ENCODE data around the gene HPS4. TPM values are rescaled to one million over a fixed set of nuclear protein-coding genes. Genes with fewer than 3 reads are reported as not detected.
A peak's percentile ranks its signal among the peaks of the same experiment; 100 is the strongest.

HPS4 gene
- polyA plus RNA-seq, 2 of the 4 experiments (the other 2 are of a cell fraction) = 12.7 to 30.2 TPM

GRCh38 chr22:26483043-26483438 is 542 bp downstream of the HPS4 start:
- Histone ChIP-seq H3K4me1 (peaks cover 17% of the 10 kb centered on the region; the same call in 2 of the 3 replicates), H3K9me3 (no peaks in the 10 kb centered on the region), H3K4me3 (peak overlapping the region; percentile 84), H3K4me2 (peak overlapping the region; percentile 83), H3K27ac (peak overlapping the region; percentile 86 to 100)
- TF ChIP-seq, protein P1, sequence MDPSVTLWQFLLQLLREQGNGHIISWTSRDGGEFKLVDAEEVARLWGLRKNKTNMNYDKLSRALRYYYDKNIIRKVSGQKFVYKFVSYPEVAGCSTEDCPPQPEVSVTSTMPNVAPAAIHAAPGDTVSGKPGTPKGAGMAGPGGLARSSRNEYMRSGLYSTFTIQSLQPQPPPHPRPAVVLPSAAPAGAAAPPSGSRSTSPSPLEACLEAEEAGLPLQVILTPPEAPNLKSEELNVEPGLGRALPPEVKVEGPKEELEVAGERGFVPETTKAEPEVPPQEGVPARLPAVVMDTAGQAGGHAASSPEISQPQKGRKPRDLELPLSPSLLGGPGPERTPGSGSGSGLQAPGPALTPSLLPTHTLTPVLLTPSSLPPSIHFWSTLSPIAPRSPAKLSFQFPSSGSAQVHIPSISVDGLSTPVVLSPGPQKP (IDR thresholded peaks at IDR 0.05; ENCODE audit: low read depth, low read length) = no peak
- TF ChIP-seq RNF2 (IDR thresholded peaks at IDR 0.05; ENCODE audit: borderline replicate concordance, low read depth) (no peak), PHF8 (IDR thresholded peaks at IDR 0.05; ENCODE audit: borderline replicate concordance, low read depth) (no peak), MAFK (IDR thresholded peaks at IDR 0.05; ENCODE audit: partially characterized antibody) (no peak), FOSB (CRISPR knock-in tag; IDR thresholded peaks at IDR 0.05) (no peak), TFCP2L1 (CRISPR knock-in tag; IDR thresholded peaks at IDR 0.05) (no peak), RAD21 (conservative IDR thresholded peaks at IDR 0.05 in 1 of 2, IDR thresholded peaks at IDR 0.05 in 1 of 2) (no peak), EHF (CRISPR knock-in tag; IDR thresholded peaks at IDR 0.05) (no peak), JUNB (IDR thresholded peaks at IDR 0.05) (no peak), ZFP36 (IDR thresholded peaks at IDR 0.05; ENCODE audit: borderline replicate concordance, partially characterized antibody) (no peak), TP53 (CRISPR knock-in tag; IDR thresholded peaks at IDR 0.05) (no peak), FOSL2 (IDR thresholded peaks at IDR 0.05) (no peak), FOSL2 (CRISPR knock-in tag; IDR thresholded peaks at IDR 0.05) (no peak), POLR2A (IDR thresholded peaks at IDR 0.05; ENCODE audit: low read length) (no peak), CBX8 (IDR thresholded peaks at IDR 0.05) (no peak), ZSCAN20 (CRISPR knock-in tag; IDR thresholded peaks at IDR 0.05) (no peak), NPAS2 (CRISPR knock-in tag; IDR thresholded peaks at IDR 0.05; ENCODE audit: borderline replicate concordance) (no peak)
- TF ChIP-seq, protein P2, sequence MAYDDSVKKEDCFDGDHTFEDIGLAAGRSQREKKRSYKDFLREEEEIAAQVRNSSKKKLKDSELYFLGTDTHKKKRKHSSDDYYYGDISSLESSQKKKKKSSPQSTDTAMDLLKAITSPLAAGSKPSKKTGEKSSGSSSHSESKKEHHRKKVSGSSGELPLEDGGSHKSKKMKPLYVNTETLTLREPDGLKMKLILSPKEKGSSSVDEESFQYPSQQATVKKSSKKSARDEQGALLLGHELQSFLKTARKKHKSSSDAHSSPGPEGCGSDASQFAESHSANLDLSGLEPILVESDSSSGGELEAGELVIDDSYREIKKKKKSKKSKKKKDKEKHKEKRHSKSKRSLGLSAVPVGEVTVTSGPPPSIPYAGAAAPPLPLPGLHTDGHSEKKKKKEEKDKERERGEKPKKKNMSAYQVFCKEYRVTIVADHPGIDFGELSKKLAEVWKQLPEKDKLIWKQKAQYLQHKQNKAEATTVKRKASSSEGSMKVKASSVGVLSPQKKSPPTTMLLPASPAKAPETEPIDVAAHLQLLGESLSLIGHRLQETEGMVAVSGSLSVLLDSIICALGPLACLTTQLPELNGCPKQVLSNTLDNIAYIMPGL (CRISPR knock-in tag; IDR thresholded peaks at IDR 0.05; ENCODE audit: borderline replicate concordance) = no peak
- TF ChIP-seq, protein P3, sequence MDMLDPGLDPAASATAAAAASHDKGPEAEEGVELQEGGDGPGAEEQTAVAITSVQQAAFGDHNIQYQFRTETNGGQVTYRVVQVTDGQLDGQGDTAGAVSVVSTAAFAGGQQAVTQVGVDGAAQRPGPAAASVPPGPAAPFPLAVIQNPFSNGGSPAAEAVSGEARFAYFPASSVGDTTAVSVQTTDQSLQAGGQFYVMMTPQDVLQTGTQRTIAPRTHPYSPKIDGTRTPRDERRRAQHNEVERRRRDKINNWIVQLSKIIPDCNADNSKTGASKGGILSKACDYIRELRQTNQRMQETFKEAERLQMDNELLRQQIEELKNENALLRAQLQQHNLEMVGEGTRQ (IDR thresholded peaks at IDR 0.05) = no peak
- CTCF ChIA-PET = interaction anchor here (0.6 to 4.0 kb wide), 3 partner anchors 9 to 119 kb away, joined by 3 to 17 read pairs (median 3); no protein-coding TSS in a partner anchor
- ATAC-seq (peak in 1 of 2 experiments; percentile 12; a peak in 2 of 6 replicates), FAIRE-seq (no peak), DNase-seq (ENCODE audit: low read depth in 1 of 2, low spot score in 1 of 2) (no peak)
- 20% methylated on average over 7 of the region's 7 CpGs for WGBS (ENCODE audit: missing lambda C conversion rate)
- POLR2A ChIA-PET = interaction anchor here (0.6 to 2.2 kb wide), 8 partner anchors 10 to 190 kb away, joined by 3 to 8 read pairs (median 4); partner anchors contain the start of gene TFIP11

- ChIA-PET CTCF (interaction anchor here (1.4 to 4.0 kb wide), 3 partner anchors 21 to 118 kb away, joined by 3 to 17 read pairs (median 8); no protein-coding TSS in a partner anchor), POLR2A (interaction anchor here (0.8 to 1.0 kb wide), 2 partner anchors 11 to 24 kb away, joined by 3 to 4 read pairs; no protein-coding TSS in a partner anchor)
- DNase-seq (ENCODE audit: low read depth in 1 of 2, low spot score in 1 of 2) = no peak
- FAIRE-seq = no peak
- peaks cover 17% of the 10 kb centered on the region; the same call in 2 of the 3 replicates for H3K4me1 ChIP-seq
- whole genome bisulfite sequencing (ENCODE audit: missing lambda C conversion rate) = 70% methylated on average over 5 of the region's 5 CpGs
- ATAC-seq = no peak
- no peak overlapping the region for H3K4me3 ChIP-seq
- H3K27ac ChIP-seq = no peak overlapping the region
- TF ChIP-seq MAFK (IDR thresholded peaks at IDR 0.05; ENCODE audit: partially characterized antibody) (no peak), E2F6 (IDR thresholded peaks at IDR 0.05; ENCODE audit: borderline replicate concordance, low read depth) (no peak)
- no peaks in the 10 kb centered on the region for H3K9me3 ChIP-seq
- peak overlapping the region; percentile 83 for H3K4me2 ChIP-seq
Observed at GRCh38 chr22:26482161-26482560, 1.4 kb downstream of the HPS4 start.

Measured in A549 (cell line).